ENCODE measurements around the gene MYH6.

DNA sequence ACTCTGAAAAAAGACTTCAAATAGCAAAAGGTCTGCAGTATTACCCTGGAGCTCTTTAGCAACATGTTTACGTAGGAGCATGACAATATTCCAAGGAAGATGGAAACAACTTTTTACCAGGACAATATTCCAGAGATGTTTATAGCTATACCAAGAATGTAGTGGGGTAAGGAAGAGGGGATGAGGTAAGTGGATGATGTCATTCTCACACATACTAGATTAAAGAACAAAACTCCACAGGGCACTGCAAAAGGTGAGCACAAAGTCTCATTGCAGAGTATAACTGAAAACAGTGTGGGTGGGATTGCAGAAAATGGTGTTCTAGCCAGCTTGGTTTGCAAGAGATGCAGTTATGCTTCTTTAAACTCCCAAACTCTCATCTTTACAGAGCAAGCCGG lies 22.8 kb downstream of the MYH6 start:
- TF ChIP-seq CTCF (IDR thresholded peaks at IDR 0.05): no peak
- no peak for TF ChIP-seq EP300 (IDR thresholded peaks at IDR 0.05)
- TF ChIP-seq POLR2A (IDR thresholded peaks at IDR 0.05): no peak
- no peak for TF ChIP-seq POLR2AphosphoS5 (IDR thresholded peaks at IDR 0.05)

All from upper lobe of left lung (tissue), 4 donors.